ENCODE measurements around the gene NEK7. TPM values are rescaled to one million over a fixed set of nuclear protein-coding genes. Genes with fewer than 3 reads are reported as not detected.
A peak's percentile ranks its signal among the peaks of the same experiment; 100 is the strongest.

NEK7 gene
- total RNA-seq, 1 experiment from 2014 or later = 51.1 TPM

DNA sequence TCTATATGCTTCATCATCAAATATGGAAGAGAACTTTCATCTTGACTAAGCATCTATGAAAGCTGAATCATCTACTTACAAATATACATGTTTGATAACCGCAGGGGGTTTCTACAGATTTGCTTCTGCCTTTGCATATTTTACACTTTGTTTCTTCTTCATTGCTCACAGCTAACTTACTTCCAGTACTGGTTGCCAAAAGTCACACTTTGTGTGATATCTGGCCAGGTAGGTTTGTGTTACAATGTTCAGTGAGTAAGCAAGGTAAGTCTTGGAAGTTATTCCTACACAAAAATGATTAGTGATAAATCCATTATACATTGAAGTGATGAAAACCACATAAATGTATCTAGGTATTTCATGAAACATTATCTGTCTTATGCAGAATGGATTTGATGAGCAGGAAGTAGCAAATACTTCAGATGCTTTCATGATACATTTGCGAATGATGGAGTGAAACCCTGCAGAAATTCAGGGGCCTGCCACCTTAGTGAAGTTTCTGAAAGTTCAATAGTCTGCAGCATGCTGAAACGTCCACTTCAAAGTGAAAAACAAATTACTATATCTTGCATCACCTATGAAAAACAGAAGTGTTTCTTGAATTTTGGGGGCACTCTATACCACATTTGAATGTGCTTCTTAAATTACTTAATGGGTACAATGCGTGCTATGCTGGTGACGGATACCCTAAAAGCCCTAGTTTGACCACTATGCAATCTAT lies 196.3 kb downstream of the NEK7 start:
- ChIA-PET CTCF (interaction anchor here (0.6 to 1.0 kb wide), 3 partner anchors 13 to 1409 kb away, joined by 3 to 4 read pairs (median 3); no protein-coding TSS in a partner anchor), POLR2A (interaction anchor here (0.6 to 1.1 kb wide), 2 partner anchors 12 to 39 kb away, joined by 3 read pairs; no protein-coding TSS in a partner anchor)
- no peak overlapping the region for H3K4me3 Mint-ChIP-seq (ENCODE audit: unreplicated experiment)
- peaks cover 4% of the 10 kb centered on the region for H3K4me1 Mint-ChIP-seq (ENCODE audit: insufficient read depth, unreplicated experiment)
- H3K36me3 Mint-ChIP-seq (ENCODE audit: insufficient read depth, unreplicated experiment) = no peaks in the 10 kb centered on the region
- no peaks in the 10 kb centered on the region for H3K27me3 Mint-ChIP-seq (ENCODE audit: insufficient read depth, unreplicated experiment)
- H3K9me3 Mint-ChIP-seq (ENCODE audit: unreplicated experiment) = no peaks in the 10 kb centered on the region
- H3K27ac Mint-ChIP-seq (ENCODE audit: low read depth, unreplicated experiment) = no peak overlapping the region
- TF ChIP-seq, protein P1, sequence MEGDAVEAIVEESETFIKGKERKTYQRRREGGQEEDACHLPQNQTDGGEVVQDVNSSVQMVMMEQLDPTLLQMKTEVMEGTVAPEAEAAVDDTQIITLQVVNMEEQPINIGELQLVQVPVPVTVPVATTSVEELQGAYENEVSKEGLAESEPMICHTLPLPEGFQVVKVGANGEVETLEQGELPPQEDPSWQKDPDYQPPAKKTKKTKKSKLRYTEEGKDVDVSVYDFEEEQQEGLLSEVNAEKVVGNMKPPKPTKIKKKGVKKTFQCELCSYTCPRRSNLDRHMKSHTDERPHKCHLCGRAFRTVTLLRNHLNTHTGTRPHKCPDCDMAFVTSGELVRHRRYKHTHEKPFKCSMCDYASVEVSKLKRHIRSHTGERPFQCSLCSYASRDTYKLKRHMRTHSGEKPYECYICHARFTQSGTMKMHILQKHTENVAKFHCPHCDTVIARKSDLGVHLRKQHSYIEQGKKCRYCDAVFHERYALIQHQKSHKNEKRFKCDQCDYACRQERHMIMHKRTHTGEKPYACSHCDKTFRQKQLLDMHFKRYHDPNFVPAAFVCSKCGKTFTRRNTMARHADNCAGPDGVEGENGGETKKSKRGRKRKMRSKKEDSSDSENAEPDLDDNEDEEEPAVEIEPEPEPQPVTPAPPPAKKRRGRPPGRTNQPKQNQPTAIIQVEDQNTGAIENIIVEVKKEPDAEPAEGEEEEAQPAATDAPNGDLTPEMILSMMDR (IDR thresholded peaks at IDR 0.05; ENCODE audit: unreplicated experiment) = no peak
- intact Hi-C loops (cut with micrococcal nuclease) = loop anchor here (10.0 kb wide), 1 partner anchor 828 kb away; no protein-coding TSS in a partner anchor
- BruUV-seq (replicated peaks) = no TSS peak
- no peak for DNase-seq (ENCODE audit: unreplicated experiment)

DNA sequence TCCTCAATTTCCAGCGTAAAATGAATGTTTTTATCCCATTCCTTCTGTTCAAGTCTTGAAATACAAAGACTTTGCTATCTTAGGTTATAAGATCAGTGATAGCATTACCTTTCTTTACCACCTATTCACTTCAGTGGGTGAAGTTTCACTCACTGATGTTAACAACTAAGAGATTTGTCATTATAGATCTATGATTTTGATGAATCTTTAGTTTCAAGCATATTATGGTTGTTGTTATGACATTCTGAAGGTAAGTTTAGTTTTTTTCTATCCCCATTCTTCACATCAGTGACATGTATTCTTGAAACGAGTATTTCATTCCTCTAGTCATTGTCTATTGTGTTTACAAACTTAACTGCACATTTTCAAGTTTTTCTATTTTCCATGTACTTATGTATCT lies 201.1 kb downstream of the NEK7 start:
- CTCF ChIA-PET = interaction anchor here (0.5 to 1.6 kb wide), 11 partner anchors 9 to 1629 kb away, joined by 3 to 6 read pairs (median 4); no protein-coding TSS in a partner anchor
- Mint-ChIP-seq H3K4me3 (ENCODE audit: unreplicated experiment) (no peak overlapping the region), H3K27me3 (ENCODE audit: insufficient read depth, unreplicated experiment) (no peaks in the 10 kb centered on the region), H3K4me1 (ENCODE audit: insufficient read depth, unreplicated experiment) (peaks cover 10% of the 10 kb centered on the region), H3K27ac (ENCODE audit: low read depth, unreplicated experiment) (no peak overlapping the region), H3K9me3 (ENCODE audit: unreplicated experiment) (no peaks in the 10 kb centered on the region), H3K36me3 (ENCODE audit: insufficient read depth, unreplicated experiment) (no peaks in the 10 kb centered on the region)
- BruUV-seq (replicated peaks) = no TSS peak
- DNase-seq (ENCODE audit: unreplicated experiment) = no peak
- TF ChIP-seq, protein P1 (IDR thresholded peaks at IDR 0.05; ENCODE audit: unreplicated experiment) = no peak
- POLR2A ChIA-PET = interaction anchor here (1.3 kb wide), 1 partner anchor 11 kb away, joined by 6 read pairs; no protein-coding TSS in a partner anchor
- intact Hi-C loops (cut with micrococcal nuclease) = loop anchor here (2.0 to 10.0 kb wide), 5 partner anchors 107 to 833 kb away; partner anchors contain the start of gene NEK7

- Mint-ChIP-seq H3K36me3 (ENCODE audit: insufficient read depth, unreplicated experiment) (no peaks in the 10 kb centered on the region), H3K27ac (ENCODE audit: low read depth, unreplicated experiment) (no peak overlapping the region), H3K4me3 (ENCODE audit: unreplicated experiment) (no peak overlapping the region), H3K9me3 (ENCODE audit: unreplicated experiment) (no peaks in the 10 kb centered on the region), H3K4me1 (ENCODE audit: insufficient read depth, unreplicated experiment) (peaks cover 10% of the 10 kb centered on the region), H3K27me3 (ENCODE audit: insufficient read depth, unreplicated experiment) (no peaks in the 10 kb centered on the region)
- intact Hi-C loops (cut with micrococcal nuclease) = loop anchor here (1.0 to 10.0 kb wide), 6 partner anchors 106 to 834 kb away; partner anchors contain the start of gene NEK7
- ChIA-PET POLR2A (interaction anchor here (1.3 kb wide), 1 partner anchor 12 kb away, joined by 6 read pairs; no protein-coding TSS in a partner anchor), CTCF (interaction anchor here (0.8 to 1.6 kb wide), 10 partner anchors 10 to 429 kb away, joined by 3 to 6 read pairs (median 4); no protein-coding TSS in a partner anchor)
- TF ChIP-seq, protein P1 (IDR thresholded peaks at IDR 0.05; ENCODE audit: unreplicated experiment) = peak; percentile 75
- peak; percentile 62 for DNase-seq (ENCODE audit: unreplicated experiment)
- no TSS peak for BruUV-seq (replicated peaks)
Observed at GRCh38 chr1:198359024-198359653, 202.3 kb downstream of the NEK7 start.

DNA sequence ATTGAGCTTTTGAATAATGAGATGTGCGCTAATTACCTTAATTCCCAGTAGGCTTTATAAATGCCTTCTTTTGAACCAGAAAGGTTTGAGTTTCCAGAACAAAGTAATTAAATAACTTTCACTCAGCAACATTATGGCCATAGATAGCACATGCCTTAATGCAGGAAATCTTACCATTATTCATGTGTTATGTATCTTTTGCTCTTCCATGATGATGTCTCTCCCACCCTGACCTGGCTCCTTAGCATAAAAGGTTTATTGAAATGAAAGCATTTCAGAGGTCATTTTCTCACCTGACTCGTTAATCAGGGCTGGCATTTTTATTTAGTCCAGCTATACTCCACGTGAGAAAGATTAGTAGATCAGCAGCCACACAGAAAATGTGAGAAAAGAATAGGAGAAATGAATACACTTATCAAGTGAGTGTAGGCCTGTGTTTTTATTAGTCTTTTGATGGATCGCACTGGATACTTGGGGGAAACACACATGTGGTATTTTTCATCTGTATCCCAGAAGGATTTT lies 203.5 kb downstream of the NEK7 start:
- Mint-ChIP-seq H3K4me3 (ENCODE audit: unreplicated experiment) (no peak overlapping the region), H3K27me3 (ENCODE audit: insufficient read depth, unreplicated experiment) (no peaks in the 10 kb centered on the region), H3K27ac (ENCODE audit: low read depth, unreplicated experiment) (no peak overlapping the region), H3K36me3 (ENCODE audit: insufficient read depth, unreplicated experiment) (no peaks in the 10 kb centered on the region), H3K9me3 (ENCODE audit: unreplicated experiment) (no peaks in the 10 kb centered on the region), H3K4me1 (ENCODE audit: insufficient read depth, unreplicated experiment) (peaks cover 10% of the 10 kb centered on the region)
- no TSS peak for BruUV-seq (replicated peaks)
- ChIA-PET CTCF (interaction anchor here (1.2 kb wide), 1 partner anchor 271 kb away, joined by 5 read pairs; no protein-coding TSS in a partner anchor), POLR2A (interaction anchor here (0.9 kb wide), 1 partner anchor 82 kb away, joined by 3 read pairs; no protein-coding TSS in a partner anchor)
- no peak for DNase-seq (ENCODE audit: unreplicated experiment)
- TF ChIP-seq, protein P1 (IDR thresholded peaks at IDR 0.05; ENCODE audit: unreplicated experiment) = no peak
- intact Hi-C loops (cut with micrococcal nuclease) = no loop called here

All from MCF 10A (cell line).